ENCODE measurements around the gene HDHD3.
"Not testable (repeated sequence)": the region's sequence is repeated elsewhere in the genome, so short reads cannot be mapped to it uniquely, and the experiment has no call there.

HDHD3 gene

GRCh38 chr9:113388833-113389232 lies 12.0 kb upstream of the HDHD3 start:
- DNase-seq = no peak

- no peak for DNase-seq
Observed at GRCh38 chr9:113387560-113388230, 10.9 kb upstream of the HDHD3 start.

- no peak for DNase-seq
Observed at GRCh38 chr9:113386571-113387393, 10.0 kb upstream of the HDHD3 start.

GRCh38 chr9:113381909-113382411 lies 5.2 kb upstream of the HDHD3 start:
- no peak for DNase-seq

- DNase-seq = not testable (repeated sequence)
Observed at GRCh38 chr9:113381441-113381840, 4.7 kb upstream of the HDHD3 start.

- peak; percentile 11 for DNase-seq
Observed at GRCh38 chr9:113380869-113381378, 4.1 kb upstream of the HDHD3 start.

- not testable (repeated sequence) for DNase-seq
Observed at GRCh38 chr9:113379829-113380210, 3.0 kb upstream of the HDHD3 start.

GRCh38 chr9:113379094-113379828 lies 2.5 kb upstream of the HDHD3 start:
- DNase-seq = not testable (repeated sequence)

- DNase-seq = peak; percentile 15
Observed at GRCh38 chr9:113375057-113376023, 1.4 kb downstream of the HDHD3 start.

- no peak for DNase-seq
Observed at GRCh38 chr9:113373676-113374392, 3.0 kb downstream of the HDHD3 start.

GRCh38 chr9:113373256-113373655 lies 3.5 kb downstream of the HDHD3 start:
- DNase-seq = no peak

GRCh38 chr9:113372059-113372458 lies 4.7 kb downstream of the HDHD3 start:
- DNase-seq = no peak

- no peak for DNase-seq
Observed at GRCh38 chr9:113370806-113371325, 5.9 kb downstream of the HDHD3 start.

- no peak for DNase-seq
Observed at GRCh38 chr9:113369855-113370140, 7.0 kb downstream of the HDHD3 start.

- DNase-seq = no peak
Observed at GRCh38 chr9:113368982-113369854, 7.6 kb downstream of the HDHD3 start.

GRCh38 chr9:113368348-113368981 lies 8.3 kb downstream of the HDHD3 start:
- DNase-seq = no peak

GRCh38 chr9:113365652-113366051 lies 11.1 kb downstream of the HDHD3 start:
- DNase-seq = not testable (repeated sequence)

GRCh38 chr9:113364951-113365350 lies 11.8 kb downstream of the HDHD3 start:
- no peak for DNase-seq

GRCh38 chr9:113363336-113363735 lies 13.4 kb downstream of the HDHD3 start:
- no peak for DNase-seq
